Activated T-helper 17 cell treated with anti-CD3 and anti-CD28 coated beads, Interleukin-2, amount 50 U/mL, for 72 hours (primary cell): ENCODE measurements around the gene TBX2. TPM values are rescaled to one million over a fixed set of nuclear protein-coding genes. Genes with fewer than 3 reads are reported as not detected.
A peak's percentile ranks its signal among the peaks of the same experiment; 100 is the strongest.

Experiments used
- ATAC-seq: fragments of 150-1000 bp; cut with Tn5 transposase; replicated peaks from 2 replicates; pipeline ENCODE4 v1.10.0; 2021; ENCODE audit warnings: mild to moderate bottlenecking, moderate library complexity
- H3K27ac Mint-ChIP-seq: one replicate; pipeline ENCODE4 v1.8.0; 2022; ENCODE audit warnings: mixed read lengths
- H3K27me3 Mint-ChIP-seq: one replicate; pipeline ENCODE4 v1.8.0; 2022; ENCODE audit warnings: mixed read lengths
- H3K36me3 Mint-ChIP-seq: one replicate; pipeline ENCODE4 v1.8.0; 2022; ENCODE audit warnings: low read depth, mild to moderate bottlenecking, mixed read lengths
- H3K4me1 Mint-ChIP-seq: one replicate; pipeline ENCODE4 v1.8.0; 2022; ENCODE audit warnings: mixed read lengths
- H3K4me3 Mint-ChIP-seq: one replicate; pipeline ENCODE4 v1.8.0; 2022; ENCODE audit warnings: mild to moderate bottlenecking, mixed read lengths
- H3K9me3 Mint-ChIP-seq: one replicate; pipeline ENCODE4 v1.8.0; 2022; ENCODE audit warnings: mixed read lengths
- total RNA-seq, 2 donors: library from RNA; stranded (reverse); gene quantifications; one replicate each; pipeline ENCODE4 v1.2.3, GENCODE V29; 2022

The TBX2 gene
- total RNA-seq, 2 donors from 2014 or later: not detected

GRCh38 chr17:61408151-61409041, 8.8 kb downstream of the TBX2 start:
- Mint-ChIP-seq H3K27ac (no peak overlapping the region), H3K36me3 (no peaks in the 10 kb centered on the region), H3K9me3 (no peaks in the 10 kb centered on the region), H3K27me3 (peaks cover 43% of the 10 kb centered on the region), H3K4me1 (peaks cover 6% of the 10 kb centered on the region), H3K4me3 (peak overlapping the region; percentile 53)
- no peak for ATAC-seq

- H3K4me3 Mint-ChIP-seq: peak overlapping the region; percentile 74
- H3K9me3 Mint-ChIP-seq: no peaks in the 10 kb centered on the region
- ATAC-seq: no peak
- peaks cover 37% of the 10 kb centered on the region for H3K27me3 Mint-ChIP-seq
- H3K4me1 Mint-ChIP-seq: peaks cover 6% of the 10 kb centered on the region
- no peaks in the 10 kb centered on the region for H3K36me3 Mint-ChIP-seq
- H3K27ac Mint-ChIP-seq: no peak overlapping the region
These were observed 9.9 kb downstream of the TBX2 start for GRCh38 chr17:61409301-61410112.

GRCh38 chr17:61410141-61411010, 10.7 kb downstream of the TBX2 start:
- H3K27me3 Mint-ChIP-seq: peaks cover 37% of the 10 kb centered on the region
- H3K9me3 Mint-ChIP-seq: no peaks in the 10 kb centered on the region
- H3K36me3 Mint-ChIP-seq: no peaks in the 10 kb centered on the region
- no peak overlapping the region for H3K27ac Mint-ChIP-seq
- peaks cover 6% of the 10 kb centered on the region for H3K4me1 Mint-ChIP-seq
- H3K4me3 Mint-ChIP-seq: peak overlapping the region; percentile 74
- peak; percentile 46 for ATAC-seq

GRCh38 chr17:61411011-61411260, 11.3 kb downstream of the TBX2 start:
- Mint-ChIP-seq H3K27ac (no peak overlapping the region), H3K4me1 (peaks cover 6% of the 10 kb centered on the region), H3K4me3 (peak overlapping the region; percentile 74), H3K9me3 (no peaks in the 10 kb centered on the region), H3K36me3 (no peaks in the 10 kb centered on the region), H3K27me3 (peaks cover 37% of the 10 kb centered on the region)
- no peak for ATAC-seq

GRCh38 chr17:61411261-61412142, 11.9 kb downstream of the TBX2 start:
- peaks cover 6% of the 10 kb centered on the region for H3K4me1 Mint-ChIP-seq
- no peaks in the 10 kb centered on the region for H3K36me3 Mint-ChIP-seq
- H3K9me3 Mint-ChIP-seq: no peaks in the 10 kb centered on the region
- peaks cover 32% of the 10 kb centered on the region for H3K27me3 Mint-ChIP-seq
- peak; percentile 20 for ATAC-seq
- H3K27ac Mint-ChIP-seq: no peak overlapping the region
- H3K4me3 Mint-ChIP-seq: peak overlapping the region; percentile 74

- peak overlapping the region; percentile 74 for H3K4me3 Mint-ChIP-seq
- no peaks in the 10 kb centered on the region for H3K36me3 Mint-ChIP-seq
- H3K27ac Mint-ChIP-seq: no peak overlapping the region
- H3K27me3 Mint-ChIP-seq: peaks cover 24% of the 10 kb centered on the region
- ATAC-seq: peak; percentile 81
- peaks cover 6% of the 10 kb centered on the region for H3K4me1 Mint-ChIP-seq
- H3K9me3 Mint-ChIP-seq: no peaks in the 10 kb centered on the region
These were observed 12.7 kb downstream of the TBX2 start for GRCh38 chr17:61412143-61412859.

GRCh38 chr17:61412860-61413660, 13.4 kb downstream of the TBX2 start:
- Mint-ChIP-seq H3K4me3 (peak overlapping the region; percentile 54), H3K36me3 (no peaks in the 10 kb centered on the region), H3K27ac (no peak overlapping the region), H3K4me1 (peaks cover 6% of the 10 kb centered on the region), H3K9me3 (no peaks in the 10 kb centered on the region), H3K27me3 (peaks cover 18% of the 10 kb centered on the region)
- ATAC-seq: peak; percentile 6

GRCh38 chr17:61413661-61414126, 14.1 kb downstream of the TBX2 start:
- no peaks in the 10 kb centered on the region for H3K9me3 Mint-ChIP-seq
- H3K27me3 Mint-ChIP-seq: peaks cover 16% of the 10 kb centered on the region
- H3K4me3 Mint-ChIP-seq: peak overlapping the region; percentile 54
- no peak overlapping the region for H3K27ac Mint-ChIP-seq
- H3K36me3 Mint-ChIP-seq: no peaks in the 10 kb centered on the region
- peaks cover 6% of the 10 kb centered on the region for H3K4me1 Mint-ChIP-seq
- no peak for ATAC-seq

- peaks cover 6% of the 10 kb centered on the region for H3K4me1 Mint-ChIP-seq
- peaks cover 18% of the 10 kb centered on the region for H3K27me3 Mint-ChIP-seq
- H3K27ac Mint-ChIP-seq: no peak overlapping the region
- H3K4me3 Mint-ChIP-seq: no peak overlapping the region
- no peak for ATAC-seq
- no peaks in the 10 kb centered on the region for H3K36me3 Mint-ChIP-seq
- H3K9me3 Mint-ChIP-seq: no peaks in the 10 kb centered on the region
These were observed 14.7 kb downstream of the TBX2 start for GRCh38 chr17:61414141-61414935.

- Mint-ChIP-seq H3K4me1 (peaks cover 6% of the 10 kb centered on the region), H3K4me3 (no peak overlapping the region), H3K36me3 (no peaks in the 10 kb centered on the region), H3K9me3 (no peaks in the 10 kb centered on the region), H3K27me3 (peaks cover 17% of the 10 kb centered on the region), H3K27ac (no peak overlapping the region)
- no peak for ATAC-seq
These were observed 15.3 kb downstream of the TBX2 start for GRCh38 chr17:61414936-61415251.

GRCh38 chr17:61415374-61416210, 15.9 kb downstream of the TBX2 start:
- no peak overlapping the region for H3K27ac Mint-ChIP-seq
- H3K4me3 Mint-ChIP-seq: no peak overlapping the region
- peaks cover 16% of the 10 kb centered on the region for H3K27me3 Mint-ChIP-seq
- no peak for ATAC-seq
- no peaks in the 10 kb centered on the region for H3K9me3 Mint-ChIP-seq
- H3K4me1 Mint-ChIP-seq: peaks cover 1% of the 10 kb centered on the region
- no peaks in the 10 kb centered on the region for H3K36me3 Mint-ChIP-seq
